GM12891 (cell line): ENCODE measurements around the gene ACSF3.

Experiments used
- POLR2A ChIP-seq: IDR thresholded peaks from 2 replicates; pipeline ENCODE4 v1.6.1; 2011; ENCODE audit warnings: low read depth, low read length, control low read depth
- POLR2AphosphoS5 ChIP-seq: IDR thresholded peaks from 2 replicates; pipeline ENCODE4 v1.6.1; 2011; ENCODE audit warnings: low read depth, low read length, control low read depth
- SPI1 ChIP-seq: IDR thresholded peaks from 2 replicates; pipeline ENCODE4 v1.6.1; 2011; ENCODE audit warnings: low read depth, low read length, control low read depth

DNA sequence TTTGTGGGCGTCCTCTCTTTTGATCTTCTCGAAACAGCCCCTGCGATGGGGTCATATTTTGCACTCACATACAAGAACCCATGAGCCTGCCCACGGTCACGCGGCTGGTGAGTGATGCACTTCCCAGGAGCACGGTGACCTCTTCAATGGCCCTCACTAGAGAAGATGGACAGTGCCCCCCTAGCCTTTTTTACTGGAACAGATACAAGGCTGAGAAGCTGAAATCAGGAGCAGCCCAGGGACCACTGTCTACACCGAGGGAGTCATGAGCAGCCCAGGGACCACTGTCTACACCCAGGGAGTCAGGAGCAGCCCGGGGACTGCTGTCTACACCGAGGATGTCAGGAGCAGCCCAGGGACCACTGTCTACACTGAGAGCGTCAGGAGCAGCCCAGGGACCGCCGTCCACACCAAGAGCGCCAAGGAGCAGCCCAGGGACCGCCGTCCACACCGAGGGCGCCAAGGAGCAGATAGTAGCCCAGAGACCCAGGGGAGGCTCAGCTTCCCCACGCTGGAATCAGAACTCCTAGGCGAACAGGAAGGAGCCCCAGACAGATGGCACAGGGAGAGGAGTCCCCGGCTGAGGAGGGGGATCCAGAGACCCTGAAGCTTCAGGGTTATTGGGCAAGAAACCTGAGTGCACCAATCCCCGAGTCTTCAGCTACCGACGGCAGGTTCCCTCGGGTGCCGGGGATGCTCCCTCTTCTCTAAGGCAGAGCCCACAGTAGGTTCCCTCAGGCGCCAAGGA lies 23.7 kb downstream of the ACSF3 start:
- TF ChIP-seq POLR2AphosphoS5 (no peak), POLR2A (no peak), SPI1 (no peak)
